Embryonic facial prominence (tissue), 1 donor: ENCODE measurements around the gene SPATA4.

ENCODE experiments used
- DNase-seq: peaks from one replicate; pipeline ENCODE4 v3.0.0-alpha.2; 2016; ENCODE audit errors: extremely low spot score

SPATA4 gene

DNA sequence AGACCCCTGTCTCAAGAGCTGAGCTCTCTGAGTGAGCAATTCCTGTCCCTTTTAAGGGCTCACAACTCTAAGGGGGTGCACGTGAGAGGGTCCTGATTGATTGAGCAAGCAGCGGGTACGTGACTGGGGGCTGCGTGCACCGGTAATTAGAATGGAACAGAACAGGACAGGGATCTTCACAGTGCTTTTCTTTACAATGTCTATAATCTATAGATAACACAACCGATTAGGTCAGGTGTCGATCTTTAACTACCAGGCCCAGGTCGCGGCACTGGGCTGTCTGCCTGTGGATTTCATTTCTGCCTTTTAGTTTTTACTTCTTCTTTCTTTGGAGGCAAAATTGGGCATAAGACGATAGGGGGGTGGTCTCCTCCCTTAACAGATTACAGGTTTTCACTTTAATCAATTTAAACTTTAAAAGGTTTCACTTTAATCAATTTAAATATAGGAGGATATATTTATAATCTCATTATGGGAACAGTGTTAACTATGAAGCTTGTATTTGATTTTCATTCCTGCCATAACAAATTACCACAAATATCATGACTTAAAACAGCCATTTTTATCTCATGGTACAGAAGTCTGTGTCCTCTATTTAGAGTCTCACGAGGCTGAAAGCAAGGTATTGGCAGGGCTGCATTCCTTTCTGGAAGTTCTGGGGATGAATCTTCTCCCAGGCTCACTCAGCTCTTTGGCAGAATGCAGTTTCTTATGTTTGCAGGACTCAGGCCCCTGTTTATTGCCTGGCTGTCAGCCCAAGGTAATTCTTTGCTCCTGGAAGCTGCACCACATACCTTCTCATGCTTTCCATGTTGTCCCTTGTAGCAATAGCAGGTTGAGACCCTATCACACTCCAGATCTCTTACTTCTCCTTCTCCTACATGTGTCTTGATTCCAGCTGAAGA, 5.2 kb downstream of the SPATA4 start:
- no peak for DNase-seq

DNA sequence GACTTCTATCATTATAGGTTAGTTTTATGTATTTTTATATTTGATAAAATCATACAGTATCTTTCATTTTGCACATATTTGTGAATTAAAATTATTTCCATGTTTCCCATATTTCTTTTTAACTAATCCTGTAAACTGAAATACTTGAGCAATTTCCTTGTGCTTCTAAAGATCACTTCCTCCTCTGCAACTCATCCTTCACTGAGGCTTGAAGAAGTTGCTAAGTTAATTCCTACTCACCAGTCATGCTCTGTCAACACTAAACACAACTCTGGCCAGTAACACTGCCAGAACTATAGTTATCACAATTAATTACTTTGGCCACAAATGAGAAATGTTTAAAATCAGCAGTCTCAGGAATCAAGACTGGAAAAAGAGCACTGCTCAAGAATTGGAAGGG, 6.7 kb downstream of the SPATA4 start:
- DNase-seq, result no peak

DNA sequence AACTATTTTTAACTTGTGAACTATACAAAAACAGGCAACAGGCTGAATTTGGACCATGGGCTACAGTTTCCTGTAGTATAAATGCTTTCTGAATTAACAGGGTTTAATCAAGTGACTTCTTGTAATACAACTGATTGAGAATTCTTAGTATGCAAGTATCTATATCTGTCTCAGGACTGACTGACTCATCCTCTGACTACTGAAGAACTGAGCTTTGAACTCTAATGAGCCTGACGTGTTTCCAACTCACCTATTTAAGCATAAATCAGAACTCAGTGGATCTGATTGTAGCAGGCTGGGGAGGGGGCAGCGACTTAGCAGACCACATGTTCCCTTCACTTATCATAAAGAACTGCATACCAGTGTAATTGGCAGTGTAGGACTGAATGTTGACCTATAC, 7.8 kb downstream of the SPATA4 start:
- no peak for DNase-seq

DNA sequence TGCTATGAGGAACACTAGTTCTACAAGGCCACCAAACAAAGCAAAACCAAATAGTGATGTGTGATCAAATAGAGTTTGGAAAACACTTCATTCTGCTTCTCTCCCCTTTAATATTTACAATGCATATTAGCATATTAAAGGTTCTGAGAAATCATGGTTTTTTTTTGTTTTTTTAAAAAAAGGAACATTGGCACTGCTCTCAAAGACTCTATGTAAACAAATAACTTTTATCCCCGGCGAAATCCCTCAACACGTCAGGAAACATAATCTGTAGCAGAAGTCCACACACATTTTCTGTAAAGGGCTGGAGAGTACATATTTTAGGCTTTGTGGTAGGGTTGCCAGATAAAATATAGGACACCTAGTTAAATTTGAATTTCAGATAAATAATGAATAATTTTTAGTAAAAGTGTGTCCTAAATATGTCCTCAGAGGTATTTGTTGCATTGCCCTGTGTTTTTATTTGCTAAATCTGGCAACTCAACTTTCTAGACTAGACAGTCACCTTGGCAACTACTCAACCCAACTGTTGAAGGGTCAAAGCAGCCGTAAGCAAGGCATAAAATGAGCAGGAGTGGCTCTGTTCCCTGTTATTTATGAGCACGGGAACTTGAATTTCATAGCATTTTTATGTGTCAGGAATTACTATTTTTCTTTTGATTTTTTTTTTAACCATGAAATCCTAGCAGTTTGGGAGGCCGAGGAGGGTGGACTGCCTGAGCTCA, 8.6 kb downstream of the SPATA4 start:
- no peak for DNase-seq

DNA sequence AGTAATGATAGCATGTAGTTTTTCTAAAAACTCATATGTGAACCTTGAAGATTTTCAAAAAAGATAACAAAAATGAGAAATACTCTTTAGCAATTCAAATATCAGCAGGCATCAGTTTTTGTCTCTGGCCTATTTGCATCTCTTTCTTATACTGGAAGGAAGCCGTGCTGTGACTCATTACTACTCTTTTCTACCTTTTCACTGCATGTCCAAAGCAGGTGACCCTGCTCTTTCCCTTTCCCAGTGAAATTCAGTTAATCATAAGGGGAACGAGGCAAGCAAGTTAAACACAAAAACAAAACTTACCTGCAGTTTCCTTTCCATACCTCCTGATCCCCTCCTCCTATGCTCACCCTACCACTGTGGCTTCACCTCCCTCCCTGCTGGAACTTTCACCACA, 9.3 kb downstream of the SPATA4 start:
- no peak for DNase-seq

DNA sequence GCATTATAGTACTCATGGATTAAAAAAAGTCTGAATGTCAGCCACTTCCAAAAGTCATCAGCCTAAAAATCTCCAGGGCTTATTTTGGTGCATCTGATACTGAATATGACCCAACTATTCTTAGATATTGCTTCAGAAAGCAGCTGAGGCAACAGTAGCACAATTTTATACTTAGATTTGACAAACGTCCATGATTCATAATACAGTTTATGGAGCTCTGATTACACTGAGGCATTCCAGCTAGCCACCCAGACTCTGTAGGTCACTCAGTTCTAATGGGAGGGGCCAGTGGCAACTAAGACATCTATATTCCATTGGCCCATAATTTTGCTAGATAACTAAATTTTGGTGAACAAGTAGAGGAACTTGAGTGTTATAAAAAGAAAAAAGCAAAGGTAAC, 10.3 kb downstream of the SPATA4 start:
- DNase-seq, result no peak

DNA sequence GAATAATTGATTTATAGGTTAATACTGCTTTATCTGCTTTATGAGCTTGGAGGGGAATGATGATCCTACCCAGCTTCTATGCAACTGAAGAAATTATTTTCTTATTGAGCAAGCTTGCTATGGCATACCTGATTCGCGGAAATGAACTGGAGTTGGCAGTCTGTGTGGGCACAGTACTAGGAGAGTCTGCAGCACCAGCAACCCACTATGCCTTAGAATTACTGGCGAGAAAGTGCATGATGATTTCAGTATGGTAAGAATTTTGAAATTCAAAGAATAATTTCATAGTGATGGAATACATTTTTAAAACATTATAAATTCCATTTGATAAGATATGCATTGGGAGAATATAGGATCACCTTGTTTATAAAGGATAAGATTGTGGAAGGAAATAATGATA, 32.3 kb downstream of the SPATA4 start:
- DNase-seq, result no peak

DNA sequence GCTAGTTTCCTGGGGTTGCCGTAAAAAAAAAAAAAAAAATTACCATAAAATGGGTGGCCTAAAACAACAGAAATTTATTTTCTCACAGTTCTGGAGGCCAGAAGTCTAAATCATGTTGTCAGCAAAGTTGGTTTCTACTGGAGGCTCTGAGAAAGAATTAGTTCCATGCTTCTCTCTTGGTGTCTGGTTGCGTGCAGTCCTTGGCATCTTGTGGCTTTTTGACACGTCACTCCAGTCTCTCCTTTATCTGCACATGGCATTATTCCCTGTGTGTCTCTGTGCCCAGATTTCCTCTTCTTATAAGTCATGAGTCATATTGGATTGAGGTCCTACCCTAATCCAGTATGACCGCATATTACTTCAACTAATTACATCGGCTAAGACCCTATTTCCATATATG, 38.7 kb downstream of the SPATA4 start:
- no peak for DNase-seq

DNA sequence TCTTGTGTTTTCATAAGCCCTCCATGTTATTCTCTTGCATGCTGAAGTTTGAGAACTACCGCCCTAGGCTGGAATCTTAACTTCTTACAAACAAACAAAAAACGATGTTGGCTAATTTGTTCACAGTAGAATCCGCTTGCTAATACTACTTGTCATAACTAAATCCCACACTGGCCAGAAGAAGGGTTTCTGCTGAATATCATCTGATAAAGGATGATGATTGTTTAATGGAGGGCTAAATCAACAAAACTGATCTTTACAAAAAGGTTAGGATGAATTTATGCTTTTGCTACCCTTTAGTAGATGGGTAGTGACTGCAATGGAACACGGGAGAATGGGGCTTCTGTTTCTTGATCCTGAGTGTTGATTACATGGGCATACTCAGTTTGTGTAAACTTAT, 42.3 kb downstream of the SPATA4 start:
- no peak for DNase-seq

DNA sequence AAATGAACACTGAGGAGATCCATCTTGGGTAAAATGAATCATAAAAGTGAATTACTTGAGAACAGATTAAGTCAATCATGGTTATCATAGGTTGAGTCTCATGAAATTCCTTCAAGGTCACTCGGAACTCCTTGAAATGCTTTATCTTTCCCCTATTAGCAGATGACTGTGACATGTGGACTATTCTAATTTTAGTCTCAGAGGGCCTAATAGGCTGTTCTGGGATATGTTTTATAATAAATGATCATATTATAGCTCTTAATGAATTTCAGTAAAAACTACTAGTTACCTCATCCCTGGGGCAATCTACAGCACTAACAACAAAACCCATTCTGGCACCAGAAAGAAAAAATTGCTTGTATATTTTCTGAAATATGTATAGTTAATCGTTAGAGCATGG, 44.7 kb downstream of the SPATA4 start:
- DNase-seq, result no peak

DNA sequence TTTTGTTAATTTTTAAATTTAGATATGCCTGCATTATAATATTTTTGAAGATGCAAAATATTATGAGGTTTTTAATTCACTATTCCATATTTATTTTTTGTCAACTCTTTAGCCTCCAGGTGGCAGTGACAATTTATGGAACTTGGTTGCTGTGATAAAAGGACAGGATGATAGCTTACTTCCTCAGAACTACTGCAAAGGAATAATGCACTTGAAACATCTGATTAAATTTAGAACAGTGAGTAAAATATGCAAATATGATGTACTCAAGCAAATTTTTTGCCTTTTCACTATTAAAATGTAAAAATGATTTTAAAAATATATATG, 45.1 kb downstream of the SPATA4 start:
- no peak for DNase-seq

DNA sequence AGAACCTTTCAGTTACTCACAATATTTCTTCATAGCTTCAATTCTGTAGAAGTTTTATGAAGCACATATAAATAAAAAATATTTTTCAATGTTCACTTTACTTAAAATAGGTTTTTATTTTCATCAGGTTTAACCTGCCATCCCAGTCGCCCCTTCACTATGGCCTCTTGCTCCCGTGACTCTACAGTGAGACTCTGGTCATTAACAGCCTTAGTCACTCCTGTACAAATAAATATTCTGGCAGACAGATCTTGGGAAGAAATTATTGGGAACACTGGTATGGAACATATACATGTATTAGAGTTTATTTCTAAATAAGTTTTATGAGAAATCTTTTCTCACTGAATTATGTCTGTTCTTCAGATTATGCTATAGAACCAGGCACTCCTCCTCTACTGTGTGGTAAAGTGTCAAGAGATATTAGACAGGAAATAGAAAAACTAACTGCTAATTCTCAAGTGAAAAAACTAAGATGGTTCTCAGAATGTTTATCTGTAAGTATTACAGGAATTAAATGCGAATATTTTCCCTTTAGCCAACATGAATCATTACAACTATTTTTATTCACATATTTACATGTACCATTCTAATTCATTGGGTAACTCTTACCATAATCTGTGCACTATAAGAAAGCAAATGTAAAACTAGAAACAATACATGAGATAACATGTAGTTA, 45.6 kb downstream of the SPATA4 start:
- DNase-seq, result no peak

DNA sequence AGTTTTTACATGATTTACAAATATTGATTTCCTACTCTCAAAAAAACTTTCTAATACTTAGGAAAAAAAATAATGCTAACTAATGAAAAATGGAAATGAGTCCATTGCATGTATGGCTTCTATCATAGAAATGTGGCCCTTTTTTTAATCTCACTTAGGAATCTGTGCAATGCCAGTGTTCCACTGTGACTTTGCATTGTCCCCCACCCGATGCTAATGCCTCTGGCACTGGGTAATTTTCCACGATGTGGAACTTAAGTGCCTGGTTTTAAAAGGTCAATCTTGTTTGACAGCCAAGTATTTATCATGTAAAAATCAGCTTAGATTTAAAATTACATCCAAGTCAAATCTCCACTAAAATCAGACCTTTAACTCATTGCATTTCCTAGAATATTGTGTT, 53.1 kb downstream of the SPATA4 start:
- DNase-seq, result no peak

DNA sequence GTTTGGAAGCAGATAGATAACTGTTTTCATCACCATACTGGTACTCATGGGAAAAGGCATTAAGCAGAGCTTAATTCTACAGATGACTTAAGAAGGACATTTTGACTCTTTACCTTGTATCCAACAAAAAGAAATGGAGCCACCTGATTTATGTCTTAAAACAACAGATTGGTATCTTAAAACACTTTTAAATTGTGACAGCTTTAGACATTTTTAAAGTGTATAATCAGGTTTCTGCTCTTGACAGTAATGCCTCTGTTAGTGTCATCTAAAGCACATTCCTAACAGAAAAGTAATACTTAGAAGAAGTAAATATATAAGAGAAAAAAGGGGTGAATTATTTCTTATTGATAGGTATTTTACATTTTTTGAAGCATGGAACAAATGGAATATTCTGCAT, 55.9 kb downstream of the SPATA4 start:
- DNase-seq, result no peak

DNA sequence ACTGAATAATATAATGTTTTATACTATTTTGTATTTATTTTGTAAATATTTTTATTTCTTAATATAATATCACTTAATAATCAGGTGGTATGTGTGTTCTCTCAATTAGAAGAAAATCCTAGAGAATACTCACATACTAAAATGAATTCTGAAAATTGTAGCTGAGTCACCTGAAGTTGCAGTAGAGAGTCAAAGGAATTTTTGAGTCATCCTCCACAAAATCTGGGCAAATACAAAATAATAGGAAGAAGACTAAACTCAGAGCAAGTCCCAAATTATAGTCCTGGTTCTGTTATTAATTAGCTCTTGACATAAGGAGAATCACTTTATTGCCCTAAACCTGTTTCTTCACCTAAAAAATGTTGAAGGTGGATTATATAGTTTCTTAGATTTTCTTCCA, 57.8 kb downstream of the SPATA4 start:
- DNase-seq, result no peak

DNA sequence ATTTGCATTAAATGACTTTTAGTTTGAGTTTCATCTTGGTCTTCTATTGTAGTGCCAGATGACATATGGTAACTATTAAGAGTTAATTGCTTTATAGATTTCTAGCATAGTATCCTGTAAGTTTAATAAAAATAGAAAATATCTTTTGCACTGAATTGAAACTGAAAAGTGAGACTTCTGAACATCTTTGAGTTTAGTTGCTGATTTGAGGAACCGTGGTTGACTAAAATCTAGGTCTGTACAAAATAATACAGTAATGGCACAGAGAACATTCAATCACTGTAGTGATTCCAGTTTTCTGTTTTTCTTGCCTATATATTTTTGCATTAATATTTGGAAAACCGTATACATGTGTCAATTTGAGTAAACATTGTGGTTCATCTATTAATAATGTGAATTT, 60.7 kb downstream of the SPATA4 start:
- DNase-seq, result no peak
